Kidney (tissue), 14 donors: Measurements from ENCODE around the gene LRFN3. TPM values are rescaled to one million over a fixed set of nuclear protein-coding genes. Genes with fewer than 3 reads are reported as not detected.
A peak's percentile ranks its signal among the peaks of the same experiment; 100 is the strongest.

ENCODE experiments used
- DNase-seq, 5 donors: peaks; one replicate each; pipeline ENCODE4 v3.0.0-alpha.2; 2013 to 2020
- FAIRE-seq: peaks from 2 replicates; lab custom pipeline; 2012; peaks lifted over from hg19 to GRCh38; lab: Jason Lieb, UNC
- H3K27ac ChIP-seq, 2 donors: one replicate each; pipeline ENCODE4 v1.7.0; 2013; ENCODE audit warnings: low read depth in 2 of 2, low read length in 2 of 2, inconsistent platforms in 1 of 2
- H3K27me3 ChIP-seq: one replicate; pipeline ENCODE4 v1.7.1; 2013; ENCODE audit warnings: low read length, inconsistent platforms; ENCODE audit not compliant: control insufficient read depth, insufficient read depth
- H3K36me3 ChIP-seq, 3 donors: one replicate each; pipeline versions ENCODE4 v1.7.0 to v1.7.1; 2013; ENCODE audit warnings: low read length in 3 of 3, control low read depth in 1 of 3, inconsistent platforms in 1 of 3; ENCODE audit not compliant: insufficient read depth in 3 of 3, control insufficient read depth in 2 of 3
- H3K4me1 ChIP-seq, 3 donors: one replicate each; pipeline versions ENCODE4 v1.7.0 to v1.7.1; 2013; ENCODE audit warnings: low read length in 3 of 3, inconsistent platforms in 1 of 3, low read depth in 1 of 3; ENCODE audit not compliant: control insufficient read depth in 2 of 3, insufficient read depth in 2 of 3
- H3K4me3 ChIP-seq, 3 donors: one replicate each; pipeline versions ENCODE4 v1.7.0 to v1.8.1; 2013; ENCODE audit warnings: low read length in 3 of 3, control low read depth in 1 of 3, inconsistent platforms in 1 of 3
- H3K9ac ChIP-seq, 3 donors: one replicate each; pipeline versions ENCODE4 v1.7.0 to v1.7.1; 2013; ENCODE audit warnings: low read length in 3 of 3, control low read depth in 1 of 3, inconsistent platforms in 1 of 3
- H3K9me3 ChIP-seq, 3 donors: one replicate each; pipeline versions ENCODE4 v1.7.0 to v1.7.1; 2013; ENCODE audit warnings: low read length in 3 of 3, control low read depth in 1 of 3, inconsistent platforms in 1 of 3; ENCODE audit not compliant: control insufficient read depth in 2 of 3, insufficient read depth in 1 of 3
- CTCF ChIP-seq: IDR thresholded peaks from 3 replicates; pipeline ENCODE4 v1.5.1; 2012; ENCODE audit warnings: mild to moderate bottlenecking, moderate library complexity, borderline replicate concordance; ENCODE audit not compliant: insufficient read depth; ENCODE audit errors: extremely low read depth
- intact Hi-C: fragments of 100-400 bp; cut with DNase I; formaldehyde crosslinking; loops from one replicate; pipeline ENCODE4 v1.11.1; 2022
- polyA plus RNA-seq: library from polyadenylated mRNA; stranded (reverse); fragments of 350-450 nt; fragmentation: Illumina TruSeq; extraction: RNeasy Lipid Tissue Mini Kit (QIAGEN cat#74804); gene quantifications from one replicate; pipeline ENCODE4 v1.2.3, GENCODE V29; 2014; ENCODE audit warnings: low read depth, low replicate concordance; ENCODE audit not compliant: insufficient read depth
- total RNA-seq: library from RNA; stranded (reverse); fragmentation: NEBNext Ultra II Directional; extraction: Animal tissue kit (Norgen Biotek cat#: 25700); gene quantifications from one replicate; pipeline ENCODE4 v1.2.1, GENCODE V29; 2021
- donor health status: control.
- donor health status: control.
- donor health status: control.
- donor health status: control.
- donor health status: control.
- donor health status: DM: yes; HTN: yes; CAD: no.
- donor health status: Normal renal cell carcinoma (clear cell type).

The LRFN3 gene
- total and polyA plus RNA-seq, 2 donors from 2014 or later, result 8.2 to 9.4 TPM

- no peak overlapping the region for H3K9ac ChIP-seq
- FAIRE-seq, result no peak
- no peaks in the 10 kb centered on the region for H3K36me3 ChIP-seq
- no peaks in the 10 kb centered on the region for H3K4me1 ChIP-seq
- TF ChIP-seq CTCF, result no peak
- no peaks in the 10 kb centered on the region for H3K27me3 ChIP-seq
- peak in 1 of 5 donors; percentile 20 for DNase-seq
- H3K9me3 ChIP-seq, result no peaks in the 10 kb centered on the region
- H3K27ac ChIP-seq, result no peak overlapping the region
- intact Hi-C loops, result no loop called here
- no peak overlapping the region for H3K4me3 ChIP-seq
These were observed 25.0 kb upstream of the LRFN3 start for GRCh38 chr19:35911173-35911572.

GRCh38 chr19:35911790-35912189 is 24.4 kb upstream of the LRFN3 start:
- intact Hi-C loops, result no loop called here
- H3K36me3 ChIP-seq, result no peaks in the 10 kb centered on the region
- DNase-seq (peak in 1 of 5 donors; percentile 93), FAIRE-seq (no peak)
- H3K27me3 ChIP-seq, result no peaks in the 10 kb centered on the region
- H3K27ac ChIP-seq, result no peak overlapping the region
- H3K9me3 ChIP-seq, result no peaks in the 10 kb centered on the region
- no peak overlapping the region for H3K4me3 ChIP-seq
- H3K4me1 ChIP-seq, result no peaks in the 10 kb centered on the region
- no peak overlapping the region for H3K9ac ChIP-seq
- no peak for TF ChIP-seq CTCF

- no peak for DNase-seq
- no peak for FAIRE-seq
- Histone ChIP-seq H3K27ac (no peak overlapping the region), H3K9me3 (no peaks in the 10 kb centered on the region), H3K4me1 (no peaks in the 10 kb centered on the region), H3K27me3 (no peaks in the 10 kb centered on the region), H3K4me3 (no peak overlapping the region), H3K9ac (no peak overlapping the region), H3K36me3 (no peaks in the 10 kb centered on the region)
- no peak for TF ChIP-seq CTCF
- intact Hi-C loops, result no loop called here
These were observed 22.6 kb upstream of the LRFN3 start for GRCh38 chr19:35913589-35913988.

- TF ChIP-seq CTCF, result no peak
- no peaks in the 10 kb centered on the region for H3K4me1 ChIP-seq
- H3K9ac ChIP-seq, result no peak overlapping the region
- no peak for DNase-seq
- no peak for FAIRE-seq
- intact Hi-C loops, result no loop called here
- no peaks in the 10 kb centered on the region for H3K27me3 ChIP-seq
- no peak overlapping the region for H3K4me3 ChIP-seq
- no peak overlapping the region for H3K27ac ChIP-seq
- H3K36me3 ChIP-seq, result no peaks in the 10 kb centered on the region
- H3K9me3 ChIP-seq, result no peaks in the 10 kb centered on the region
These were observed 20.7 kb upstream of the LRFN3 start for GRCh38 chr19:35915443-35915842.
